NCI-H1436 treated with DMSO at 0.1 percent for 48 hours (cell line): ENCODE results near the gene MCM6.
"Not testable (repeated sequence)": the region's sequence is repeated elsewhere in the genome, so short reads cannot be mapped to it uniquely, and the experiment has no call there.

ENCODE experiments used
- DNase-seq: peaks from one replicate; lab custom pipeline; 2025; lab: John Stamatoyannopoulos, UW

MCM6 gene

DNA sequence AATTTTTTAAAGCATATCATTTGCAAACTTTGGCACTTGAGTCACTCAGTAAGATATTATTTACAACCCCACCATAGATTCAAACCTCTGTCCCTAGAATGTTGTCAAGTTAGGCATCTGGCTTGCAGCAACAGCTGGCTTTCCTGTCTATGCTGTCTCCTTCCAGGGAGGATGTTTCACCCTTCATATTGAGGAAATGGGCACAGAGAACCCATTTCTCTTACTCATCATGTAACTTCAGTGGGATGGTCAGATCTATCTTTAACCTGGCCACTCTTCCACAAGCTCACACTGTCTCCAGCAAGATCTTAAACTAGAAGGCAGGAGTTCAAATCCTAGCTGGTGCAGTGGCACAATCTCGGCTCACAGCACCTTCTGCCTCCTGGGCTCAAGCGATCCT lies 55.1 kb downstream of the MCM6 start:
- DNase-seq, result no peak

DNA sequence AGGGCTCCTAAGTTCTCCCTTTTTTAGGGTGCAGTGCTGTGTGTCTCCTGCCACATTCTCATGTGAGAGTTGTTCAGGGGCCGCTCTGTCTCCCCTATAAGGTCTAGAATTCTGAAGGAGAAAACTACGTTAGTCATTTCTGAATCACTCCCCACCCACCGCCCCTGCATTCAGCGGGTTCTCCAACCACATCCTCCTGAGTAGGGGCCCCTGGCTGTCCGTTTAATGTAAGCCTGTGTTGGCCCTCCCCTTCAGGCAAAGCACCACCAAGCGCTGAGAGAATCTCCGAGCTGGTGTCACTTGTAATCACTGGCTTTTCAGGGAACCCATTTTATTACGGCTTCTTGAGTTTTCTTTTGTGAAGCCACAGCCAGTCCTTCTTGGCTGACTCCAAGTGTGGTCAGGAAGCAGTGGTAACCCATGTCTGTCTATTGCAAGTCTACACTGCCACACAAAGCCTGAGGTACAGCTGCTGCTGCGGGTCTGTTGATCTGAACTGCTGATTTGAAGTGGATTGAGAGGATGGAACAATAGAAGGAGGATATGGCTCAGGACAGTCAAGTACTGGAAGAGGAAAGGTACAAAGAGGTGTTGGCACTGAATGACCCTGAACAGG lies 56.1 kb downstream of the MCM6 start:
- DNase-seq, result no peak

DNA sequence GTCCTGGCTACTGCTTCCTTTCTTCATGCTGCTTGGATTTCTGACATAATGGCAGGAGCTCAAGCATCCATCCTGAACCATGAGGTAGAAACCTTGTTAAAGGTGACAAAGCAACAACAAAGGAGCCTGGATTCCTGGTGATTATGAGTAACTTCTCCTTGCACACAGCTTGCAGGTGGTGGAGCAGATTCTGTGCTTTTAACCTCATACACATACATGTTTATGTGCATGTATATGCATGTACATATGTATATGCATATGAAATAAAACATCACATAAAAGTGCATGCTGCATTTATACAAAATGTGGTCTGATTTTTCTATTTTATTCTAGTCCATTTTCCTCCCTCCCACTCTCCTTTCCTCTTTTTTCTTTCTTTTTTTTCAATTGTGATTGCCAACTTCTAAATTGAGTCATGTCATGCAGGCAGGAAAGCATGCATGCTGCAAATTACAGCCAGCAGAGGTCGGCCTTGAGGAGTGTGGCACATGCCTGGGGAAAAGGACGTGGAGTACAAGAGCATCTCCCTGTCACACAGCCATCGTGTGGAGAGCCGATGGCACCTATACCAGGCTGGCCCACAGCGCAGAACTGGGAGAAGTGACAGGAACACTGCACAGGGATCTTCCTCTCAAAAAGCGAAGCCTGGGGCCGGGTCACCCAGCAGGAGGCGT lies 57.2 kb downstream of the MCM6 start:
- DNase-seq, result no peak

DNA sequence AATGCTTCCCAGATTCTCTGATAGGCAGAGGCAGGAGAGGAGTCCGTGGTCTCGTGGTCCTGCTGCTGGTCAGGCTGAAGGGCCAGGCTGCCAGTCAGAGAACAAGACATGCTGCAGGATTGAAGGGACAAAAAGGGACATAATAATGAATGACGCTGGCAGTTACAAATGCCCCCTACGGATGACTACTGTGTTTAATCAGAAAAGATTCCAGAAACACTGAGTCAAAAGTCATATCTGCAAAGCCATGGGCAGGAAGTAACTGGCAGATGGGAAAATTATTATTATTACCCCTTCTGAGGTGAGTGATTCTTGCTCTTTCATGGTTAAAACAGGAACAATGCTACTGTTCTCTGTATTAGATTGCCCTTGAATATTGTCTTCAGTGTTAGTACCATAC lies 58.3 kb downstream of the MCM6 start:
- no peak for DNase-seq

DNA sequence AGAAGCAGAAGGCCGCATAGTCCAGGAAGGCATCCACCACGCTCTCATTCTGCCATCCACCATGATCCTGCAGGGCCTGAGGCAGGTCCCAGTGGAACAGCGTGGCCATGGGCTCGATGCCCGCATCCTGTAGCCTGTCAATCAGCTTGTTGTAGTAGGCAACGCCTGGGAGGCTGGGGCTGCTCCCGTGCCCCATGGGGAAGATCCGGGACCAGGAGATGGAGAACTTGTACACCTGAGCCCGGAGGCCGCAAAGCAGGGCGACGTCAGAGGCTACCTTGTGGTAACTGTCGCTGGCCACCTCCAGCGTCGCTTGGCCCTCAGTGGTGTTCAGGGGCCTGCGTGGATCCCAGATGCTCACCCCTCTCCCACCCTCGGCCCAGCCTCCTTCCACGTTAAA lies 58.8 kb downstream of the MCM6 start:
- DNase-seq, result no peak

DNA sequence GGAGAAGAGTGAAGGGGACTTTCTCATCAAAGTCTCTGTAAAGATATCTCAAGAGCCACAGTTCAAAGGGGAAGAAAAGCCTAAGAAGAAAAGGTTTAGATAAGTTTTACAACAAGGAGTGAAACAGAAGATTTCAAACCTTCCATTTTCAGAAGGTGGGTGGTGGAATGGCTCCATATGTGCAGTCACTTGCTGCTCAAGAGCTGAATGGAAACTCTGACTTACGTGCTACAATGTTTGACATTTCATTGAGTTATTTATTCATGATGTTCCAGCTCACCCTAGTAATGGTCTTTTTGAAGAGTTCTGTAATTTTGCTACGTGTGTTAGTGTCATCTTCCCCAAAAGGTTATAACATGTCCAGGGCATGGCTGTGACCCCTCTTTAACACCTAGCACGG lies 61.0 kb downstream of the MCM6 start:
- no peak for DNase-seq

DNA sequence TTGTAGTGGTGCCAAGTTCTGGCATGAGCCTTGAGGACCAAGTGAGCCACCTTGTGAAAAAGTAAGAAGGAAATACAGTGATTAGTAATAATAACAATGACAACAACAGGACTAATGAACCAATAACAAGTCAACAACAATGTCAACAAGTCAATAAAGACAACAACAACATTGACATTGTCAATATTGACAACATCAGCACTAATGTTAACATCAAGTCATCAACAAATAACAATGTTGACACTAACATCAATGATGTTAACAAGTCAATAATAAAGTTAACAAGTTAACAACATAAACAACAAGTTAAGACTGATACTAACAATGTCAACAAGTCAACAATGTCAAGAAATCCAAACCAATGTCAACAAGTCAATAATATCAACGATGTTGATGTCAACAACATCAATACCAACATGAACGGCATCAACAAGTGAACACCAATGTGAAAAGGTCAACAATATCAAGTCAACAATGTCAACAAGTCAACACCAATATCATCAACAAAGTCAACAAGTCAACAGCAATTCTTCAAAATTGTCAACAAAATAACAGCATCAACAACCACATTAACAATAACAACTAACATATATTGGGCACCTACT lies 63.2 kb downstream of the MCM6 start:
- no peak for DNase-seq

DNA sequence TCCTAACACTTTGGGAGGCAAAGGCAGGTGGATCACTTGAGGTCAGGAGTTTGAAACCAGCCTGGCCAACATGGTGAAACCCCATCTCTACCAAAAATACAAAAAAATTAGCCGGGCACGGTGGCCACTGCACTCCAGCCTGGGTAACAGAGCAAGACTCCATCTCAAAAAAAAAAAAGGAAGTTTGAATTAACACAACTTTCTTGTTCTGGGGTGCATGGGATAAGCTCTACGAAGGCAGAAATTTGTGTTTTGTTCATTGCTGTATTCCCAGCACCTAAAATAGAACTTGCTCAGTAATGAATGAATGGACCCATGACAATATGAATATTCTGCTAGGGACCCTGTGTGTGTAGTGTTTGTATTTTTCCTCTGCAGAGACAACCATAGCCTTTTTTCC lies 68.4 kb downstream of the MCM6 start:
- DNase-seq, result not testable (repeated sequence)

DNA sequence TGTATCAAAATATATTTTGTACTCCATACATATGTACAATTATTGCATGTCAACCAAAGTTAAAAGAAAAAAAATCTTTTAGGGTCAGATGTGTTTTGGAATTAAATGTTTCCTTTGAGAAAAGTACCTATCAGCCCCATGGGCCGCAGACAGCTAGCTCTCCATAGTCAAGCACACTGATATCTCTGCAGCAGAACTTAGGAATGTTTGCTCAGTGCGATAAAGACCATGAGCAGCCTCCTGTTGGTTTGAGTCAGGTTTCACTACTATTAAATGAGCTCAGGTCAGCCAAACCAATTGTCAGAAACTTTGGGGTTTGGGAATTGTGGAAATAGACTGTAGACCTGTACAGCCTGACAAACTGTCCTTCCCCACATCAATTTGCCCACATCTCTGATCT lies 73.0 kb downstream of the MCM6 start:
- DNase-seq, result no peak

DNA sequence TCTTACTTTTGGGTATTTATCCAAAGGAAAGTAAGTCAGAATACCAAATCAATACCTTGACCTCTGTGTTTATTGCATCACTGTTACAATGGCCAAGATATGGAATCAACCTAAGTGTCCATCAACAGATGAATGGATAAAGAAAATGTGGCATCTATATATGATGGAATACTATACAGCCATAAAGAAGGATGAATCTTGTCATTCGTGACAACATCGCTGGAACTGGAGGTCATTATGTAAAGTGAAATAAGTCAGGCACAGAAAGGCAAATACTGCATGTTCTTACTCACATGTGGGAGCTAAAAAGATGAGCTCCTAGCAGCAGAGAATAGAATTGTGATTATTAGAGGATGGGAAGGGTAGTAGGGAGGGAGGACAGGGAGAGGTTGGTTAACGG lies 73.9 kb downstream of the MCM6 start:
- no peak for DNase-seq

DNA sequence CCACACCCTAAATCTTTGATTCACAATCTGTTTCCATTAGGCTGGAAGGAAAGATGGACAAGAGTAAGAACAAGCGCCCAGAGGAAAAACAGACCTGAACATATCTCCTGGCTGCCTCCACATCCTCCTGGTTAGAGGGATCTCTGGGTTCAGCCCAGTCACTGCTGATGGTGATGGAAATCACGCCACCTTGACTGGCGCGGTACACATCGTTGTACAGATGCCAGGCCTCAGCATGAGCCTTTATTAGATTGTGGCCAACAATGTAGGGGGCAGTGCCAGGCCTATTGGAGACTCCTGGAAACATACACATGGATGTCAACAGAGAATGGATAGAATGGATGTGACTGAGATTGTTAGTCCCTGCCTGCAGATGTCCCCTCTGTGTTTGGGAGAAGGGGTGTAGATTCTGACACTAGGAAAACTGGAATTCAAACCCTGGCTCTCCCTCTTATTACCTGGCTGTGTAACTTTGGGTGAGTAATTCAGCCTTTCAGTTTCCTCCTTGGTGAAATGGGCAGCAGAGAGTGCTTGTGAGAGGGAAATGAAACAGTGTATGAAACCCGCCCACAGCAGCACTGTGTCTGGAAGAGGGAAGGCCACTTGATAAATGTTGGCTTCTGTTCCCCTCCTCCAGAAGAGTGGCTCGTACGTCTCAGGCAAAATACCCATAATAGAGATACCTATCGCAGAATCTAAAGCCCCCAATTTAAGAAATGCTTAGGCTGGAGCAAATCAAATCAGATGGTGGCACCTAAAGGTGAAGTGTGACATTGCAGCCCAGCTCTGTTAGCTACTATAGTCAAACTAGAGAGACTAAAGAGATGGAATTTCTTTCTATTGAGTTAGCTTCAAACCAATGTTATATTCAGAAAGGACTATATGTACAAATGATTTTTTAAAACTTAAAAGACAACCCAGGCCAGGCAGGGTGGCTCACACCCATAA lies 75.5 kb downstream of the MCM6 start:
- no peak for DNase-seq

DNA sequence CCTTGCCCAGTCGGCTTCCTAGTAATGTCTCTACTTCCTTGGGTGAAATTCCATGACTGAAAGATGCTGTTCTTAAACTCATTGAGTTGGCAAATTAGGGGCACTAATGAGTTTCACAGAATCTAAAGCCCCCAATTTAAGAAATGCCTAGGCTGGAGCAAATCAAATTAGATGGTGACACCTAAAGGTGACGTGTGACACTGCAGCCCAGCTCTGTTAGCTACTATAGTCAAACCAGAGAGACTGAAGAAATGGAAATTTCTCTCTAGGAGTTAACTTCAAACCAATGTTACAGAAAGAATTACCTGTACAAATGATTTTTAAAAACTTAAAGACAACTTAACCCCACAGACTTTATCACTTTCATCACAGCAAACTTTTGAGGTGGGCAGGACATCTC lies 76.5 kb downstream of the MCM6 start:
- no peak for DNase-seq

DNA sequence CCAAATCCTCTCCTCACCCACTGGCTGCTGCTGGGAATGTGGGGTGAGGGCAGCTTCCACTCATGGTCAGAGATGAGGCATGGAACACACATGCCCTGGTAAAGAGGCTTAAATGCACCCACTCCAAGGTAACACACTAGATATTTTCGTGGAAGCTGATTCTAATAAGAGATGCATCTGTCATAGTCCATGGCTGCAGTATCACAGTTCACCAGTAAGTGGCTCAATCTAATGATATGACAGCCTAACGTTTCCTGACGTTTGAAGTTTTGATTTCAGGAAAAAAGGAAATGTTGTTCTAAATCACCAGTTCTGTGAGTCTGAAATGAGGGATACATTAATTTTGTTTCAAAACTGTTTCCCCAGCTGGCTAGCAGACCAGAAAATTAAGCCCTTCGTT lies 77.5 kb downstream of the MCM6 start:
- no peak for DNase-seq

DNA sequence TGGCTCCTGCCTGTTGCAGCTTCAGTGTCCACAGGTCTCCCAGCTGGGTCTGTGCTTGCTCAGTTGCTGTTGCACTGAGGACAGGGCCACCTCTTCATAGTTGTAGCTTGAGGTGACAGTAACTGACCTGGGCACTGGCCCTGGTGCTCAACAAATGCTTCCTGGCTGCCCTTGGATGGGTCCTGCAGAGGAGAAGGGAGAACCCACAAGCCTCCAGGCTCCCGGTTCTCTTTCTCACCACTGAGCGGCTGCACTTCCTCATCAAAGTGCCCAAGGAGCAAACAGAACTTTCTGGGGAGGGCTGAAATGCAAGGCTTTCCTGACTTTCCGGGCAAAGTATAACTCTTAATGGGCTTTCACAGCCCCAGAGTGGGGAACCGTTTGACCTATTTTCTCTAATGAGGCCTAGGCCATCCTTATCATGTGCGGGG lies 78.0 kb downstream of the MCM6 start:
- DNase-seq, result no peak

DNA sequence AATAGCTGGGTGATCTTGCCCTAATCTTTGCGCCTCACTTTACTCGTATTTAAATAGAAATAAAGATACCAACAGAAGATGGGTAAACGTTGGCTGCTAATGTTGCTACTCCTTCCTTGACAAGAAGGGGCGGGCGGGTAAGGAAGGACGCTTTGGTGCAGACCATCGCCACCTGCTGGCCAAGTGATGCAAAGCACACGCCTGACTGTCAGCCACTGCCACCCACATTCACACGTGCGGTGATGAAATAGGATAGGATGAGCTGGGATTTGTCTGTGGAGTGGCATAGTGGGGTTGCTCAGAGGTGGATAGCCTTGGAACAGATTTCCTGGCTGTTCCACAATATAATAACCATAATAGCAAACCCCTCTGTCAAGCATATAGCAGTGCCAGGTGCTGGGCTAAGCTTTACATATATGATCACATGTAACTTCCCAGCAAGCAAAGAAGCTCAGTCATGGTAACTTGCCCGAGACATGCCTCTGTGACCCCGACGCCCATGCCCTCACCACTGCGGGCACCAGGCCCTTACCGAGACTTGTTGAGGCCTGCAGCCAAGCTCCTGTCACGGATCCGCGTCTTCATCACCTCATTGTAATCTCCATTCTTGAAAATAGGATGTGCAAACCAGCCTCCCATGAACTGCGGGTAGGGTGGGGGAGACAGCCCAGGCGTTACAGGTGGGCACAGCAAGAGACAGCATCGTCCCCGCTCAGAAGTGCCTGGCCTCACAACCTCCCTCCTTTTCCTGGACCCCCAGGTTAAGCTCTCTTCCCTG lies 78.6 kb downstream of the MCM6 start:
- DNase-seq, result peak; percentile 6

DNA sequence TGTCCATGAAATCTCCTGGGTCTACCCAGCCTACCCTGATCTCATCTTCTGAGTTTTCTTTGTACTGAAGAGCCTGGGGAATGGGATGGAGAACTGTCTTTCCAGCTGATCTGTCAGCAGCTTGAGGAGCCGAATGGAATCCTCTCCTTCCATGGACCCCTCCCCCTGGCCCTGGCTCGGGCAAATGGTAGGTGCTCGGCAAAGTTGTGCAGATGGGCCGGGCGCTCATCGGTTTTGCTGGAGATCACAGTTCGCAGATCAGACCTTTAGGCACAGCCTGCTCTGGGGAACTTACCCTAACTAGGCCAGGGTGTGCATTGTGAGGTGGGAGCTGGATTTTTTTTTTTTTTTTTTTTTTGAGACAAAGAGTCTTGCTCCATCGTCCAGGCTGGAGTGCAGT lies 79.6 kb downstream of the MCM6 start:
- no peak for DNase-seq

DNA sequence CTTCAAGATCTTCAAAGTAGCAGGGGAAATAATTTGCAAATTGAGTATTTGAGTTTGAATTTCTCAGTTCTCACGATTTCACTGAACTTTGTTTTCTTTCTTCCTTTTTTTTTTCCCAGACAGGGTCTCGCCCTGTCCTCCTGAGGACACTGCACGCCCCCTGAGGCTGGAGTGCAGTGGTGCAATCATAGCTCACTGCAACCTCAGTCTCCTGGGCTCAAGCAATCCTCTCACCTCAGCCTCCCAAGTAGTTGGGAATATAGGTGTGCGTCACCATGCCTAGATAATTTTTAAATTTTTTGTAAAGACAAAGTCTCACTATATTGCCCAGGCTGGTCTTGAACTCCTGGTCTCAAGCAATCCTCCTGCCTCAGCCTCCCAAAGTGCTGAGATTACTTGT lies 80.6 kb downstream of the MCM6 start:
- not testable (repeated sequence) for DNase-seq

DNA sequence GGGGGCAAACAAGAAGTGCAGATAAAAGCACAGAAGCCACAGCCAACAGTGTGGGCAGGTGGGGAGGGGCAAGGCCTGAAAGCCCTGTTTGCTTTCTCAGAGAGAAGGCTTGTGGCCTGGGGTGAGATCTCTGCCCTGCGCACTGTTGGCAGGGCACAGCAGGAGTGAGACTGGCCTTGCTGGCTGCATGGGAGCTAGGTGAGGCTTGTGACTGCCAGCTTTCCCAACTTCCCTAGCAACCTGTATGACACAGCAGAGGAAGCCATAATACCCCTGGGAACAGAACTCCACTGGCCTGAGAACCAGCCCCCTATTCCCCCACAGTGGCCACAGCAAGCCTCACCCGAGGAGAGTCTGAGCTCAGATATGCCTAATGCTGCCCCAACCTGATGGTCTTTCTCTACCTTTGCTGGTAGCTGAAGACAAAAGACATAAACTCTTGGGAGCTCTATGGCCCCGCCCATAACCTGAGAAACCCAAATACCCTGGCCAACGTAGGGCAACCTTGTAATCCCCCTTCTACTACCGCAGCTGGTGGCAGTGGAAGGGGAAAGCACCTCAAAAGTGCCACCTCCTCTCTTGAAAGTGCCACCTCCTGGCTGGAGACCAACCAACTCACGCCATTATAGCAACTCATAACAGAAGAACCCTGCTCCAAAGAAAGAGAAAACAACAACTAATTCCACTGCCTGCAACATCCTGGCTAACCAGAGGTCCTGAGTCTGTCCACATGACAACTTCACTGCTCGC lies 83.7 kb downstream of the MCM6 start:
- no peak for DNase-seq

DNA sequence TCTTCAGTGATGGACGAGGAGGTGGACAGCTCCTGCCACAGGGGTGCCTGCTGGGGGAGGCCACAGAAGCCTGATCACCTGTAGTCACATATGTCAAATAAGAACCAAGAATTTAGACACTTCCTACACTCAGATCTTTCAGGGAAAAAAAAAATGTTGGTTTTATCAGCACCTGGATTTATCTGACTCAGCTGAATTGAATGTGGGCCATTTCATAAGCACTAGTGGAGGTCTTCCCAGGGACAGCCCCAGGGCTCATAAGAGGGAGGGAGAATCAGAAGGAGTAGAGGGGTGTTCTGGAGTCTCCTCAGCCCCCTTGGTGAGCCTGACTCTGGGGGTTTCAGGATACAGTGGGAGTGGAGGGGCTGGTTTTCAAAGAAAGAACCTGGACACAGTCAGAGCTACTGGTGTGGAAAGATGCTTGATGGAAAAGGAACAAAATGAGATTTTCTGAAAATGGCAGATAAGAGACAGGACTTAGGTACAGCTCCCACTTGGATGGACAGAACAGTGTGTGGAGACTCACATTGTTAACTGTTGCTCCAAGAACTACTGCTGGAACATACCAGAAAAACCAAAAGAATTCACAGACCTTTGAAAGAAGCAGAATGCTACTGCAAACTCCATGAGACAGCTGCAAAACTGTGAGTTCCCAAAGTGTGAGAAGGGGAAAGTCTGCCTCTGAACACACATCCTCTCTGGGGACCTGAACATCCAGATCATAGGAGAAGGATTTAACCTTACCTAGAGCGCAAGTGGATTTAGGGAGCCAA lies 84.6 kb downstream of the MCM6 start:
- DNase-seq, result no peak

DNA sequence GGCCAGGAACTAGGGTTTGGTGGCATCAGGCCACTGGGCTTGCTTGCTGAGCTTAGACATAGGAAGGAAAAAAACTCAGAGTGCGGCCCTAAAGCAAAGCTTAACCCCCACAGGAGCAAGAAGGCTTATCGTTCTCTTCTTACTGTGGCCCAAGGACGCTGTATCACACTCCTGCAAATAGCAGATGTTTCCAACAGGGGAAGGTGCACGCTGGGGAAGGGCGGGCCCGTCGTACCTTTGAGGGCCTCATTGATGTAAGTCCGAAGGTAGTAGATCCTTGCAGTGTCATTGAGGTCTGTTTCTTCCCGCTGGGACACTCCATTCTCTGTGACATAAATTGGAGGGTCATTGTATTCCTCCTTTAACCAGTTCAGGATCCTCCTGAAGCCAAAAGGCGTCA lies 85.8 kb downstream of the MCM6 start:
- DNase-seq, result no peak
